Measurements from ENCODE around the gene GJA4. TPM values are rescaled to one million over a fixed set of nuclear protein-coding genes. Genes with fewer than 3 reads are reported as not detected.
"Not testable (repeated sequence)": the region's sequence is repeated elsewhere in the genome, so short reads cannot be mapped to it uniquely, and the experiment has no call there.

GJA4 gene
- total RNA-seq, 1 experiment from 2014 or later = not detected

GRCh38 chr1:34771573-34772371, 21.0 kb upstream of the GJA4 start:
- BruUV-seq (replicated peaks) = no TSS peak
- Histone ChIP-seq H3K27ac (no peak overlapping the region), H3K36me3 (ENCODE audit: low read depth) (no peaks in the 10 kb centered on the region), H2AFZ (no peak overlapping the region), H3F3A (ENCODE audit: insufficient read depth, low read depth) (no peaks in the 10 kb centered on the region), H3K4me3 (no peak overlapping the region), H3K9me2 (ENCODE audit: insufficient read depth) (0 out of 2 replicates have a peak, but pooled peaks cover 3% of the 10 kb centered on the region), H3K79me2 (ENCODE audit: low read depth) (no peaks in the 10 kb centered on the region), H3K4me1 (replicated peaks; ENCODE audit: insufficient read depth) (peaks cover 15% of the 10 kb centered on the region), H4K20me1 (ENCODE audit: insufficient read depth) (no peaks in the 10 kb centered on the region), H3K9me3 (ENCODE audit: insufficient read depth, low read depth) (0 out of 2 replicates have a peak, but pooled peaks cover 3% of the 10 kb centered on the region), H3K4me2 (no peak overlapping the region), H3K27me3 (ENCODE audit: insufficient read depth, low read depth) (no peaks in the 10 kb centered on the region)
- TF ChIP-seq CTCF (conservative IDR thresholded peaks at IDR 0.05) = no peak
- no peak for TF ChIP-seq EZH2 (IDR thresholded peaks at IDR 0.05; ENCODE audit: low read depth)
- intact Hi-C loops (cut with micrococcal nuclease; ENCODE audit: unreplicated experiment) = no loop called here
- DNase-seq = no peak
- ChIA-PET CTCF (interaction anchor here (0.6 kb wide), 1 partner anchor 261 kb away, joined by 9 read pairs; no protein-coding TSS in a partner anchor), POLR2A (ENCODE audit: unreplicated experiment) (no interaction called here)

- H3F3A ChIP-seq (ENCODE audit: insufficient read depth, low read depth); H2AFZ ChIP-seq; H3K9me3 ChIP-seq (ENCODE audit: insufficient read depth, low read depth); H3K4me2 ChIP-seq; H4K20me1 ChIP-seq (ENCODE audit: insufficient read depth); H3K27ac ChIP-seq; H3K36me3 ChIP-seq (ENCODE audit: low read depth); intact Hi-C loops (cut with micrococcal nuclease; ENCODE audit: unreplicated experiment); POLR2A ChIA-PET (ENCODE audit: unreplicated experiment); DNase-seq; CTCF ChIA-PET; H3K27me3 ChIP-seq (ENCODE audit: insufficient read depth, low read depth); H3K79me2 ChIP-seq (ENCODE audit: low read depth); H3K4me3 ChIP-seq; H3K9me2 ChIP-seq (ENCODE audit: insufficient read depth); BruUV-seq (replicated peaks): not testable (repeated sequence)
- H3K4me1 ChIP-seq (replicated peaks; ENCODE audit: insufficient read depth) = peaks cover 29% of the 10 kb centered on the region
Observed at GRCh38 chr1:34773114-34773513, 19.7 kb upstream of the GJA4 start.

GRCh38 chr1:34774957-34775356, 17.8 kb upstream of the GJA4 start:
- ChIA-PET POLR2A (ENCODE audit: unreplicated experiment) (no interaction called here), CTCF (no interaction called here)
- Histone ChIP-seq H3K9me2 (ENCODE audit: insufficient read depth) (no peaks in the 10 kb centered on the region), H3K4me2 (no peak overlapping the region), H3K27ac (no peak overlapping the region), H3K79me2 (ENCODE audit: low read depth) (peaks cover 2% of the 10 kb centered on the region; the same call in 1 of the 2 replicates), H2AFZ (no peak overlapping the region), H3K4me1 (replicated peaks; ENCODE audit: insufficient read depth) (peaks cover 47% of the 10 kb centered on the region), H3K9me3 (ENCODE audit: insufficient read depth, low read depth) (no peaks in the 10 kb centered on the region), H4K20me1 (ENCODE audit: insufficient read depth) (no peaks in the 10 kb centered on the region), H3K36me3 (ENCODE audit: low read depth) (no peaks in the 10 kb centered on the region), H3K27me3 (ENCODE audit: insufficient read depth, low read depth) (no peaks in the 10 kb centered on the region), H3K4me3 (no peak overlapping the region), H3F3A (ENCODE audit: insufficient read depth, low read depth) (peaks cover 17% of the 10 kb centered on the region; the same call in 1 of the 2 replicates)
- no peak for TF ChIP-seq EZH2 (IDR thresholded peaks at IDR 0.05; ENCODE audit: low read depth)
- TF ChIP-seq CTCF (conservative IDR thresholded peaks at IDR 0.05) = no peak
- no TSS peak for BruUV-seq (replicated peaks)
- intact Hi-C loops (cut with micrococcal nuclease; ENCODE audit: unreplicated experiment) = no loop called here
- DNase-seq = peak in 1 of 2 experiments; percentile 32
